Endothelial cell of umbilical vein (primary cell): ENCODE data around the gene SCAP. TPM values are rescaled to one million over a fixed set of nuclear protein-coding genes. Genes with fewer than 3 reads are reported as not detected.

ENCODE experiments used
- BruUV-seq: library from RNA; stranded (reverse); fragments of 400-500 nt; replicated peaks from 2 replicates; lab custom pipeline; 2021; lab: Mats Ljungman, UMichigan
- CTCF ChIA-PET: fragments of 300-600, 350-600 bp; sonication (Branson Sonifier 250); formaldehyde crosslinking; loops from one replicate; lab custom pipeline; 2021; ENCODE audit warnings: antibody characterized with exemption, inconsistent platforms; lab: Charles Lee
- POLR2A ChIA-PET: fragments of 300-600, 350-600 bp; sonication (Branson Sonifier 250); formaldehyde crosslinking; loops from one replicate; lab custom pipeline; 2021; ENCODE audit warnings: antibody characterized with exemption, inconsistent platforms; lab: Charles Lee
- DNase-seq: peaks from one replicate; pipeline ENCODE4 v3.0.0-alpha.2; 2011; ENCODE audit warnings: low read depth, low spot score
- FAIRE-seq: peaks from 2 replicates; lab custom pipeline; 2011; peaks lifted over from hg19 to GRCh38; lab: Jason Lieb, UNC
- H2AFZ ChIP-seq: 2 replicates; pipeline ENCODE4 v1.6.0; 2012; ENCODE audit warnings: low read depth, low read length, control low read depth, inconsistent platforms
- H3K27ac ChIP-seq: 2 replicates; pipeline ENCODE4 v1.5.1; 2011; ENCODE audit warnings: low read depth, mild to moderate bottlenecking, control low read depth, low read length, moderate library complexity; ENCODE audit not compliant: insufficient read depth
- H3K27me3 ChIP-seq, 2 experiments: 2 replicates each; pipeline versions ENCODE4 v1.6.0 to v1.6.1; 2011; ENCODE audit warnings: low read length in 2 of 2, mixed read lengths in 1 of 2; ENCODE audit not compliant: control insufficient read depth in 2 of 2, insufficient read depth in 2 of 2
- H3K36me3 ChIP-seq, 2 experiments: 2 replicates in 1 of 2; 3 replicates in 1 of 2; pipeline ENCODE4 v1.5.1; 2011; ENCODE audit warnings: low read length in 2 of 2, mild to moderate bottlenecking in 1 of 2, moderate library complexity in 1 of 2; ENCODE audit not compliant: control insufficient read depth in 2 of 2, insufficient read depth in 2 of 2; ENCODE audit errors: extremely low read depth in 1 of 2
- H3K4me1 ChIP-seq: 3 replicates; pipeline ENCODE4 v1.5.1; 2011; ENCODE audit warnings: mild to moderate bottlenecking, low read length; ENCODE audit not compliant: control insufficient read depth, insufficient read depth; ENCODE audit errors: extremely low read depth
- H3K4me2 ChIP-seq: 2 replicates; pipeline ENCODE4 v1.6.1; 2011; ENCODE audit warnings: low read length, control low read depth, mixed read lengths; ENCODE audit not compliant: insufficient read depth
- H3K4me3 ChIP-seq, 3 experiments: fragments of 200-600 bp in 1 of 3; sonication (generic), shearing (Covaris generic) in 1 of 3; replicated peaks in 1 of 3; 2 replicates each; pipeline ENCODE4 v1.5.1; 2011 to 2016; ENCODE audit warnings: control low read depth in 3 of 3, low read length in 3 of 3, mild to moderate bottlenecking in 2 of 3, inconsistent platforms in 1 of 3, low read depth in 1 of 3, moderate library complexity in 1 of 3; ENCODE audit not compliant: insufficient read depth in 1 of 3
- H3K79me2 ChIP-seq: 2 replicates; pipeline ENCODE4 v1.6.0; 2012; ENCODE audit warnings: low read length, inconsistent platforms; ENCODE audit not compliant: control insufficient read depth, insufficient read depth
- H3K9ac ChIP-seq: replicated peaks from 2 replicates; pipeline ENCODE3; 2011; ENCODE audit warnings: low read length, control low read depth; ENCODE audit not compliant: insufficient read depth; ENCODE audit errors: extremely low read depth
- H3K9me1 ChIP-seq: replicated peaks from 3 replicates; pipeline ENCODE4 v1.6.0; 2011; ENCODE audit warnings: mild to moderate bottlenecking, low read length; ENCODE audit not compliant: control insufficient read depth, insufficient read depth; ENCODE audit errors: extremely low read depth
- H3K9me3 ChIP-seq: replicated peaks from 2 replicates; pipeline ENCODE4 v1.5.1; 2012; ENCODE audit warnings: low read length, inconsistent platforms; ENCODE audit not compliant: control insufficient read depth, insufficient read depth
- H4K20me1 ChIP-seq: replicated peaks from 2 replicates; pipeline ENCODE3; 2011; ENCODE audit warnings: mild to moderate bottlenecking, low read length; ENCODE audit not compliant: control insufficient read depth, insufficient read depth; ENCODE audit errors: extremely low read depth
- CTCF ChIP-seq, 2 donors: IDR thresholded peaks; 1 replicate in 1 of 2; 2 replicates in 1 of 2; pipeline ENCODE4 v1.5.1; 2011; ENCODE audit warnings: low read length in 2 of 2, mild to moderate bottlenecking in 2 of 2, moderate library complexity in 2 of 2, control low read depth in 1 of 2, inconsistent platforms in 1 of 2, low read depth in 1 of 2; ENCODE audit not compliant: insufficient read depth in 1 of 2; ENCODE audit errors: extremely low read depth in 1 of 2
- EZH2 ChIP-seq: IDR thresholded peaks from 2 replicates; pipeline ENCODE4 v1.6.1; 2012; ENCODE audit warnings: borderline replicate concordance, low read depth, mild to moderate bottlenecking, moderate library complexity, low read length, inconsistent platforms; ENCODE audit not compliant: severe bottlenecking
- FOS ChIP-seq: IDR thresholded peaks from 2 replicates; pipeline ENCODE4 v1.6.1; 2011; ENCODE audit warnings: mild to moderate bottlenecking, low read length, moderate library complexity, borderline replicate concordance; ENCODE audit not compliant: insufficient read depth
- GATA2 ChIP-seq: IDR thresholded peaks from 2 replicates; pipeline ENCODE4 v1.7.0; 2011; ENCODE audit warnings: low read depth, mild to moderate bottlenecking, moderate library complexity, mixed read lengths, low read length; ENCODE audit not compliant: insufficient read length, insufficient read depth
- JUN ChIP-seq: IDR thresholded peaks from 2 replicates; pipeline ENCODE4 v1.6.1; 2011; ENCODE audit warnings: borderline replicate concordance, low read depth; ENCODE audit not compliant: insufficient read length, insufficient read depth
- MAX ChIP-seq: IDR thresholded peaks from 2 replicates; pipeline ENCODE4 v1.6.1; 2011; ENCODE audit not compliant: insufficient read depth, insufficient read length
- MYC ChIP-seq: IDR thresholded peaks from one replicate; pipeline ENCODE4 v1.6.1; 2011; ENCODE audit warnings: mild to moderate bottlenecking, low read depth, low read length
- POLR2A ChIP-seq: IDR thresholded peaks from 2 replicates; pipeline ENCODE4 v1.6.1; 2012; ENCODE audit warnings: low read depth, mild to moderate bottlenecking, control low read depth, low read length
- POLR2AphosphoS5 ChIP-seq: IDR thresholded peaks from 2 replicates; pipeline ENCODE4 v1.6.1; 2012; ENCODE audit warnings: low read depth, mild to moderate bottlenecking, control low read depth, low read length, moderate library complexity; ENCODE audit not compliant: insufficient read depth
- dilution Hi-C: fragments of 300-500 bp; cut with MboI; formaldehyde crosslinking; loops from one replicate; pipeline ENCODE4 v1.15.0; 2019; ENCODE audit warnings: low sequenced_read_pairs; ENCODE audit not compliant: extremely low pct_ligation_motif_present
- intact Hi-C: fragments of 100-400 bp; cut with micrococcal nuclease; formaldehyde crosslinking; loops from one replicate; pipeline ENCODE4 v1.10.0; 2022
- polyA plus RNA-seq, 4 experiments: library from polyadenylated mRNA; depleted of rRNA in 3 of 4; stranded (reverse) in 3 of 4; unstranded in 1 of 4; fragments of >200 nt; gene quantifications; 2 replicates each; pipeline versions ENCODE4 v1.2.1 to v1.2.3, GENCODE V29; 2011 to 2012; ENCODE audit warnings: missing spikeins in 1 of 4
- total RNA-seq: library from RNA; stranded (reverse); gene quantifications from 2 replicates; pipeline ENCODE4 v1.2.3, GENCODE V29; 2021

Gene SCAP
- total and polyA plus RNA-seq, 2 donors (not counting 3 experiments of a cell fraction or from before 2014, with no cell fraction given): 34.7 to 59.0 TPM

- Histone ChIP-seq H3K9ac (no peak overlapping the region), H4K20me1 (no peaks in the 10 kb centered on the region), H3K9me1 (no peaks in the 10 kb centered on the region), H3K27ac (no peak overlapping the region), H3K9me3 (no peaks in the 10 kb centered on the region), H3K4me2 (no peak overlapping the region), H3K4me1 (no peaks in the 10 kb centered on the region), H2AFZ (no peak overlapping the region), H3K79me2 (no peaks in the 10 kb centered on the region), H3K36me3 (no peaks in the 10 kb centered on the region), H3K27me3 (no peaks in the 10 kb centered on the region), H3K4me3 (no peak overlapping the region)
- DNase-seq: no peak
- no TSS peak for BruUV-seq
- intact Hi-C loops: loop anchor here (5.0 kb wide), 1 partner anchor 54 kb away; the partner anchor contains the start of gene CSPG5
- ChIA-PET POLR2A (no interaction called here), CTCF (interaction anchor here (0.8 to 3.8 kb wide), 10 partner anchors 10 to 671 kb away, joined by 3 to 99 read pairs (median 8); no protein-coding TSS in a partner anchor)
- TF ChIP-seq FOS (no peak), POLR2A (no peak), JUN (no peak), GATA2 (no peak), EZH2 (no peak), CTCF (IDR thresholded peaks at IDR 0.05; ENCODE audit: extremely low read depth in 1 of 2, insufficient read depth in 1 of 2, low read depth in 1 of 2, low read length in 2 of 2) (no peak), POLR2AphosphoS5 (no peak), MAX (no peak), MYC (no peak)
- FAIRE-seq: no peak
- dilution Hi-C loops: no loop called here
Observed at GRCh38 chr3:47523310-47524073, 47.8 kb upstream of the SCAP start.
